K562 (cell line): ENCODE data around the gene CRYAB.

Experiments
- ATF1 ChIP-seq, 2 experiments: fragments of 450-650 bp in 1 of 2; IDR thresholded peaks; 2 replicates each; pipeline ENCODE4 v1.6.1; 2016; ENCODE audit warnings: missing compliant biosample characterization in 1 of 2, missing genetic modification characterization in 1 of 2
- HDAC2 ChIP-seq: fragments of 450-650 bp; IDR thresholded peaks from 2 replicates; pipeline ENCODE4 v1.6.1; 2016; ENCODE audit warnings: mild to moderate bottlenecking
- MBD2 ChIP-seq: sonication (generic); IDR thresholded peaks from 2 replicates; pipeline ENCODE4 v1.6.1; 2016; ENCODE audit warnings: low read depth, borderline replicate concordance
- MYNN ChIP-seq, 2 experiments: sonication (generic); formaldehyde crosslinking in 1 of 2; IDR thresholded peaks; 2 replicates each; pipeline versions ENCODE4 v1.5.0 to v1.6.1; 2016 to 2020; ENCODE audit warnings: antibody characterized with exemption in 1 of 2, missing genetic modification reagents in 1 of 2
- NFIC ChIP-seq: fragments of 450-650 bp; IDR thresholded peaks from 2 replicates; pipeline ENCODE4 v1.6.1; 2017; ENCODE audit warnings: mild to moderate bottlenecking, inconsistent platforms
- POLR2A ChIP-seq: fragments of 450-650 bp; conservative IDR thresholded peaks from 2 replicates; pipeline ENCODE4 v1.6.1; 2016
- POU5F1 ChIP-seq: fragments of 150-350 bp; IDR thresholded peaks from 2 replicates; pipeline ENCODE4 v1.6.1; 2014; ENCODE audit warnings: borderline replicate concordance, low read length, low read depth, mild to moderate bottlenecking; ENCODE audit not compliant: partially characterized antibody
- SAFB2 ChIP-seq: fragments of 200-400 bp; formaldehyde crosslinking; IDR thresholded peaks from 2 replicates; pipeline ENCODE4 v1.6.1; 2018; ENCODE audit warnings: borderline replicate concordance, low read length, low read depth, moderate library complexity; ENCODE audit not compliant: severe bottlenecking
- TGIF2 ChIP-seq: sonication (generic); formaldehyde crosslinking; IDR thresholded peaks from 2 replicates; pipeline ENCODE4 v1.8.1; 2022; ENCODE audit warnings: mild to moderate bottlenecking, missing genetic modification reagents, moderate library complexity
- U2AF1 ChIP-seq: fragments of 200-400 bp; formaldehyde crosslinking; optimal IDR thresholded peaks from 2 replicates; pipeline ENCODE3; 2017; ENCODE audit warnings: mild to moderate bottlenecking, low read depth, low read length, moderate library complexity
- YY1 ChIP-seq, 3 experiments: IDR thresholded peaks; 2 replicates each; pipeline ENCODE4 v1.6.1; 2011; ENCODE audit warnings: low read length in 2 of 3, mild to moderate bottlenecking in 2 of 3, moderate library complexity in 2 of 3, borderline replicate concordance in 1 of 3, control low read depth in 1 of 3, low read depth in 1 of 3; ENCODE audit not compliant: insufficient read depth in 3 of 3, insufficient replicate concordance in 2 of 3, control insufficient read depth in 1 of 3, insufficient read length in 1 of 3; ENCODE audit errors: extremely low read depth in 1 of 3
- TF ChIP-seq, protein P1 (sequence below), 3 experiments: IDR thresholded peaks in 2 of 3; conservative IDR thresholded peaks in 1 of 3; 2 replicates each; pipeline ENCODE4 v1.5.1; 2011 to 2012; ENCODE audit warnings: low read length in 3 of 3, mild to moderate bottlenecking in 3 of 3, control low read depth in 2 of 3, improper control_type of control experiment in 1 of 3, inconsistent platforms in 1 of 3, low read depth in 1 of 3, mixed read lengths in 1 of 3, moderate library complexity in 1 of 3; ENCODE audit not compliant: insufficient read depth in 2 of 3
- TF ChIP-seq, protein P2 (sequence below): fragments of 450-650 bp; IDR thresholded peaks from 2 replicates; pipeline ENCODE4 v1.6.1; 2017; ENCODE audit warnings: mild to moderate bottlenecking, moderate library complexity

DNA sequence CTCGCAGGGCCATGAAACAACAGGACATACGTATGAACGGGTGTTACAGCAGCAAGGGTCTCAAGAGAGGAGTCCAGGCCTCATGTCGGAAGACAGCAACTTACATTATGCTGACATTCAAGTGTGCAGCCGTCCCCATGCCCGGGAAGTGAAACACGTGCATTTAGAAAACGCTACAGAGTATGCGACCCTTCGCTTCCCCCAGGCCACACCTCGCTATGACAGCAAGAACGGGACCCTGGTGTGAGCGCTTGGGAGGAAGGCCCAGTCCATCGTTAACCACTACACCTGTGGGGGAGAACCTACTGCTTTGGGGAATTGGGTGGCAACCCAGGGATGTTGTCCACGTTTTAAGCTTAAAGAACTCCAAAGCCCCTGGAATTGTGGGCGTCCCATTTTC is 14.4 kb upstream of the CRYAB start:
- no peak for TF ChIP-seq POU5F1
- no peak for TF ChIP-seq ATF1 (CRISPR knock-in tag; IDR thresholded peaks at IDR 0.05)
- TF ChIP-seq ATF1 (tag; IDR thresholded peaks at IDR 0.05) = no peak
- TF ChIP-seq HDAC2 = no peak
- TF ChIP-seq, protein P1, sequence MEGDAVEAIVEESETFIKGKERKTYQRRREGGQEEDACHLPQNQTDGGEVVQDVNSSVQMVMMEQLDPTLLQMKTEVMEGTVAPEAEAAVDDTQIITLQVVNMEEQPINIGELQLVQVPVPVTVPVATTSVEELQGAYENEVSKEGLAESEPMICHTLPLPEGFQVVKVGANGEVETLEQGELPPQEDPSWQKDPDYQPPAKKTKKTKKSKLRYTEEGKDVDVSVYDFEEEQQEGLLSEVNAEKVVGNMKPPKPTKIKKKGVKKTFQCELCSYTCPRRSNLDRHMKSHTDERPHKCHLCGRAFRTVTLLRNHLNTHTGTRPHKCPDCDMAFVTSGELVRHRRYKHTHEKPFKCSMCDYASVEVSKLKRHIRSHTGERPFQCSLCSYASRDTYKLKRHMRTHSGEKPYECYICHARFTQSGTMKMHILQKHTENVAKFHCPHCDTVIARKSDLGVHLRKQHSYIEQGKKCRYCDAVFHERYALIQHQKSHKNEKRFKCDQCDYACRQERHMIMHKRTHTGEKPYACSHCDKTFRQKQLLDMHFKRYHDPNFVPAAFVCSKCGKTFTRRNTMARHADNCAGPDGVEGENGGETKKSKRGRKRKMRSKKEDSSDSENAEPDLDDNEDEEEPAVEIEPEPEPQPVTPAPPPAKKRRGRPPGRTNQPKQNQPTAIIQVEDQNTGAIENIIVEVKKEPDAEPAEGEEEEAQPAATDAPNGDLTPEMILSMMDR (IDR thresholded peaks at IDR 0.05 in 2 of 3, conservative IDR thresholded peaks at IDR 0.05 in 1 of 3; ENCODE audit: insufficient read depth in 2 of 3, low read depth in 1 of 3, low read length in 3 of 3) = no peak; a peak in 1 of 6 replicates
- TF ChIP-seq, protein P2, sequence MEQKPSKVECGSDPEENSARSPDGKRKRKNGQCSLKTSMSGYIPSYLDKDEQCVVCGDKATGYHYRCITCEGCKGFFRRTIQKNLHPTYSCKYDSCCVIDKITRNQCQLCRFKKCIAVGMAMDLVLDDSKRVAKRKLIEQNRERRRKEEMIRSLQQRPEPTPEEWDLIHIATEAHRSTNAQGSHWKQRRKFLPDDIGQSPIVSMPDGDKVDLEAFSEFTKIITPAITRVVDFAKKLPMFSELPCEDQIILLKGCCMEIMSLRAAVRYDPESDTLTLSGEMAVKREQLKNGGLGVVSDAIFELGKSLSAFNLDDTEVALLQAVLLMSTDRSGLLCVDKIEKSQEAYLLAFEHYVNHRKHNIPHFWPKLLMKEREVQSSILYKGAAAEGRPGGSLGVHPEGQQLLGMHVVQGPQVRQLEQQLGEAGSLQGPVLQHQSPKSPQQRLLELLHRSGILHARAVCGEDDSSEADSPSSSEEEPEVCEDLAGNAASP = no peak
- no peak for TF ChIP-seq MBD2
- no peak for TF ChIP-seq YY1 (IDR thresholded peaks at IDR 0.05; ENCODE audit: borderline replicate concordance in 1 of 3, control insufficient read depth in 1 of 3, extremely low read depth in 1 of 3, insufficient read depth in 3 of 3, insufficient read length in 1 of 3, insufficient replicate concordance in 2 of 3, low read depth in 1 of 3, low read length in 2 of 3)
- no peak for TF ChIP-seq TGIF2 (CRISPR knock-in tag)
- no peak for TF ChIP-seq NFIC
- no peak for TF ChIP-seq U2AF1
- TF ChIP-seq POLR2A = no peak
- TF ChIP-seq SAFB2 = no peak
- TF ChIP-seq MYNN (IDR thresholded peaks at IDR 0.05) = no peak
- no peak for TF ChIP-seq MYNN (CRISPR knock-in tag; IDR thresholded peaks at IDR 0.05)
